A549 (cell line): ENCODE measurements around the gene POLD4. TPM values are rescaled to one million over a fixed set of nuclear protein-coding genes. Genes with fewer than 3 reads are reported as not detected.

ENCODE experiments used
- ATAC-seq, 2 experiments: fragments of 200-7000 bp in 1 of 2; fragments of >200 bp in 1 of 2; cut with Nextera tagmentation in 1 of 2; cut with Tn5 transposase in 1 of 2; 3 replicates each; pipeline versions ENCODE4 v1.8.0 to v1.9.1; 2018 to 2020; ENCODE audit warnings: mild to moderate bottlenecking in 1 of 2, moderate library complexity in 1 of 2
- CTCF ChIA-PET: fragments of 300-600 bp; sonication (Branson Sonifier 250); formaldehyde crosslinking; extraction: SDS; loops from one replicate; lab custom pipeline; 2021; ENCODE audit warnings: antibody characterized with exemption, inconsistent platforms; lab: Yijun Ruan, JAX
- POLR2A ChIA-PET: fragments of 350-600 bp; formaldehyde crosslinking; extraction: SDS; loops from one replicate; lab custom pipeline; 2021; ENCODE audit warnings: antibody characterized with exemption, inconsistent platforms; lab: Yijun Ruan, JAX
- DNase-seq, 2 experiments: peaks; one replicate each; pipeline versions ENCODE4 v3.0.0 to v3.0.0-alpha.2; 2011 to 2016; ENCODE audit warnings: low read depth in 1 of 2, low spot score in 1 of 2
- FAIRE-seq: peaks from 2 replicates; lab custom pipeline; 2011; peaks lifted over from hg19 to GRCh38; lab: Jason Lieb, UNC
- H3K27ac ChIP-seq, 2 experiments: fragments of >200 bp; sonication (Bioruptor Twin); formaldehyde crosslinking; 3 replicates each; pipeline ENCODE4 v1.5.1; 2016 to 2017
- H3K4me1 ChIP-seq: fragments of >200 bp; sonication (Bioruptor Twin); formaldehyde crosslinking; 3 replicates; pipeline ENCODE4 v1.6.1; 2016
- H3K4me2 ChIP-seq: fragments of >200 bp; sonication (Bioruptor Twin); formaldehyde crosslinking; 3 replicates; pipeline ENCODE4 v1.6.1; 2016
- H3K4me3 ChIP-seq: fragments of >200 bp; sonication (Bioruptor Twin); formaldehyde crosslinking; 3 replicates; pipeline ENCODE4 v1.5.1; 2016
- H3K9me3 ChIP-seq: fragments of >200 bp; sonication (Bioruptor Twin); formaldehyde crosslinking; 3 replicates; pipeline ENCODE4 v1.6.1; 2016
- BCL3 ChIP-seq: fragments of >200 bp; sonication (Bioruptor Twin); formaldehyde crosslinking; IDR thresholded peaks from 3 replicates; pipeline ENCODE4 v1.6.1; 2016
- BHLHE40 ChIP-seq: IDR thresholded peaks from 2 replicates; pipeline ENCODE4 v1.6.1; 2012; ENCODE audit warnings: low read depth, low read length, inconsistent platforms
- CBX2 ChIP-seq: fragments of 200-600 bp; sonication (generic); IDR thresholded peaks from 2 replicates; pipeline ENCODE4 v1.6.1; 2016; ENCODE audit warnings: low read depth, mild to moderate bottlenecking, borderline replicate concordance
- CBX8 ChIP-seq: fragments of 200-600 bp; sonication (generic); IDR thresholded peaks from 2 replicates; pipeline ENCODE4 v1.6.1; 2016
- CEBPB ChIP-seq, 2 experiments: fragments of >200 bp in 1 of 2; sonication (Bioruptor Twin) in 1 of 2; formaldehyde crosslinking in 1 of 2; IDR thresholded peaks; 2 replicates each; pipeline ENCODE4 v1.6.1; 2012 to 2016
- CTCF ChIP-seq: fragments of >200 bp; sonication (Bioruptor Twin); formaldehyde crosslinking; IDR thresholded peaks from 3 replicates; pipeline ENCODE4 v1.5.1; 2016
- EHMT2 ChIP-seq: fragments of 200-600 bp; sonication (generic); IDR thresholded peaks from 2 replicates; pipeline ENCODE4 v1.6.1; 2016; ENCODE audit warnings: antibody characterized with exemption, low read depth, mild to moderate bottlenecking, moderate library complexity
- ELK1 ChIP-seq: fragments of 150-350 bp; IDR thresholded peaks from 2 replicates; pipeline ENCODE4 v1.6.1; 2014; ENCODE audit warnings: low read depth, mild to moderate bottlenecking, low read length
- ESRRA ChIP-seq: fragments of 150-350 bp; IDR thresholded peaks from 2 replicates; pipeline ENCODE4 v1.6.1; 2014; ENCODE audit warnings: mild to moderate bottlenecking, low read length, borderline replicate concordance
- FOSB ChIP-seq: fragments of 250-450 bp; sonication (Bioruptor Pico); IDR thresholded peaks from 2 replicates; pipeline ENCODE4 v1.5.0; 2020; ENCODE audit warnings: mild to moderate bottlenecking, moderate library complexity
- FOSL2 ChIP-seq, 2 experiments: fragments of 450-650 bp in 1 of 2; fragments of >200 bp in 1 of 2; sonication (Bioruptor Twin) in 1 of 2; formaldehyde crosslinking; IDR thresholded peaks; 2 replicates each; pipeline versions ENCODE4 v1.5.0 to v1.6.1; 2016 to 2020; ENCODE audit warnings: mild to moderate bottlenecking in 1 of 2, moderate library complexity in 1 of 2
- FOXS1 ChIP-seq: fragments of 250-450 bp; sonication (Bioruptor Pico); IDR thresholded peaks from 2 replicates; pipeline ENCODE4 v1.5.0; 2020; ENCODE audit warnings: mild to moderate bottlenecking, moderate library complexity
- HDAC2 ChIP-seq: fragments of 200-600 bp; sonication (generic); IDR thresholded peaks from 2 replicates; pipeline ENCODE4 v1.6.1; 2016
- HOXA7 ChIP-seq: fragments of 250-450 bp; sonication (Bioruptor Pico); IDR thresholded peaks from 2 replicates; pipeline ENCODE4 v1.5.0; 2020; ENCODE audit warnings: mild to moderate bottlenecking, moderate library complexity
- HOXB13 ChIP-seq: fragments of 250-450 bp; sonication (Bioruptor Pico); IDR thresholded peaks from 2 replicates; pipeline ENCODE4 v1.5.0; 2020; ENCODE audit warnings: low read depth, mild to moderate bottlenecking, moderate library complexity
- JUN ChIP-seq, 2 experiments: fragments of >200 bp; sonication (Bioruptor Twin); formaldehyde crosslinking; IDR thresholded peaks; 2 replicates in 1 of 2; 3 replicates in 1 of 2; pipeline ENCODE4 v1.6.1; 2016 to 2017
- JUNB ChIP-seq: fragments of >200 bp; sonication (Bioruptor Twin); formaldehyde crosslinking; IDR thresholded peaks from 2 replicates; pipeline ENCODE4 v1.6.1; 2016
- KDM1A ChIP-seq: fragments of 200-600 bp; sonication (generic); IDR thresholded peaks from 2 replicates; pipeline ENCODE4 v1.6.1; 2016; ENCODE audit warnings: low read depth, mild to moderate bottlenecking
- KDM5A ChIP-seq: fragments of 200-600 bp; sonication (generic); IDR thresholded peaks from 2 replicates; pipeline ENCODE4 v1.6.1; 2016; ENCODE audit warnings: antibody characterized with exemption, mild to moderate bottlenecking
- MYC ChIP-seq: IDR thresholded peaks from 2 replicates; pipeline ENCODE4 v1.6.1; 2012; ENCODE audit warnings: mild to moderate bottlenecking, inconsistent platforms, low read length, improper control_type of control experiment, borderline replicate concordance
- POLR2A ChIP-seq: IDR thresholded peaks from 2 replicates; pipeline ENCODE4 v1.6.1; 2012; ENCODE audit warnings: mild to moderate bottlenecking, low read length
- RCOR1 ChIP-seq: fragments of 150-350 bp; IDR thresholded peaks from 2 replicates; pipeline ENCODE4 v1.6.1; 2014; ENCODE audit warnings: antibody characterized with exemption, low read length, low read depth
- RFX5 ChIP-seq: fragments of 450-650 bp; IDR thresholded peaks from 2 replicates; pipeline ENCODE4 v1.7.1; 2014; ENCODE audit warnings: antibody characterized with exemption, mild to moderate bottlenecking, moderate library complexity
- RNF2 ChIP-seq: fragments of 200-600 bp; sonication (generic); IDR thresholded peaks from 2 replicates; pipeline ENCODE4 v1.6.1; 2016; ENCODE audit warnings: low read depth, mild to moderate bottlenecking, antibody characterized with exemption, moderate library complexity, borderline replicate concordance
- SREBF2 ChIP-seq: fragments of 450-650 bp; IDR thresholded peaks from 2 replicates; pipeline ENCODE4 v1.6.1; 2014; ENCODE audit warnings: mild to moderate bottlenecking, moderate library complexity
- TFCP2L1 ChIP-seq: fragments of 250-450 bp; sonication (Bioruptor Pico); IDR thresholded peaks from 2 replicates; pipeline ENCODE4 v1.5.0; 2021; ENCODE audit warnings: mild to moderate bottlenecking
- TP53 ChIP-seq: fragments of 250-450 bp; sonication (Bioruptor Pico); IDR thresholded peaks from 2 replicates; pipeline ENCODE4 v1.5.0; 2021; ENCODE audit warnings: mild to moderate bottlenecking, moderate library complexity
- ZC3H11A ChIP-seq: fragments of 450-650 bp; IDR thresholded peaks from 2 replicates; pipeline ENCODE4 v1.6.1; 2014; ENCODE audit warnings: antibody characterized with exemption, mild to moderate bottlenecking
- ZFP36 ChIP-seq: fragments of 450-650 bp; IDR thresholded peaks from 2 replicates; pipeline ENCODE4 v1.6.1; 2014; ENCODE audit warnings: borderline replicate concordance; ENCODE audit not compliant: partially characterized antibody
- WGBS: methylation state at CpG from one replicate; pipeline ENCODE4 v1.1.6; 2017; ENCODE audit errors: missing lambda C conversion rate; 5-methylcytosine and 5-hydroxymethylcytosine counted together
- polyA plus RNA-seq, 4 experiments: library from polyadenylated mRNA; depleted of rRNA in 3 of 4; stranded (reverse); fragments of >200 nt; fragmentation: RNase III in 1 of 4; extraction: RNeasy Plus Mini Kit Qiagen cat#74134 plus additional on column Dnase treatment in 1 of 4; gene quantifications; 2 replicates in 3 of 4; 3 replicates in 1 of 4; pipeline ENCODE4 v1.2.3, GENCODE V29; 2011 to 2017
- TF ChIP-seq, protein P1 (sequence below): IDR thresholded peaks from 2 replicates; pipeline ENCODE4 v1.6.1; 2012
- TF ChIP-seq, protein P2 (sequence below): IDR thresholded peaks from 2 replicates; pipeline ENCODE4 v1.6.1; 2012
- TF ChIP-seq, protein P3 (sequence below): fragments of 450-650 bp; IDR thresholded peaks from 2 replicates; pipeline ENCODE4 v1.6.1; 2014; ENCODE audit warnings: antibody characterized with exemption
- TF ChIP-seq, protein P4 (sequence below): fragments of 250-450 bp; sonication (Bioruptor Pico); IDR thresholded peaks from 2 replicates; pipeline ENCODE4 v1.5.0; 2020; ENCODE audit warnings: low read depth, mild to moderate bottlenecking, moderate library complexity

Gene POLD4
- polyA plus RNA-seq, 2 of the 4 experiments (the other 2 are of a cell fraction) = 140 to 148 TPM

DNA sequence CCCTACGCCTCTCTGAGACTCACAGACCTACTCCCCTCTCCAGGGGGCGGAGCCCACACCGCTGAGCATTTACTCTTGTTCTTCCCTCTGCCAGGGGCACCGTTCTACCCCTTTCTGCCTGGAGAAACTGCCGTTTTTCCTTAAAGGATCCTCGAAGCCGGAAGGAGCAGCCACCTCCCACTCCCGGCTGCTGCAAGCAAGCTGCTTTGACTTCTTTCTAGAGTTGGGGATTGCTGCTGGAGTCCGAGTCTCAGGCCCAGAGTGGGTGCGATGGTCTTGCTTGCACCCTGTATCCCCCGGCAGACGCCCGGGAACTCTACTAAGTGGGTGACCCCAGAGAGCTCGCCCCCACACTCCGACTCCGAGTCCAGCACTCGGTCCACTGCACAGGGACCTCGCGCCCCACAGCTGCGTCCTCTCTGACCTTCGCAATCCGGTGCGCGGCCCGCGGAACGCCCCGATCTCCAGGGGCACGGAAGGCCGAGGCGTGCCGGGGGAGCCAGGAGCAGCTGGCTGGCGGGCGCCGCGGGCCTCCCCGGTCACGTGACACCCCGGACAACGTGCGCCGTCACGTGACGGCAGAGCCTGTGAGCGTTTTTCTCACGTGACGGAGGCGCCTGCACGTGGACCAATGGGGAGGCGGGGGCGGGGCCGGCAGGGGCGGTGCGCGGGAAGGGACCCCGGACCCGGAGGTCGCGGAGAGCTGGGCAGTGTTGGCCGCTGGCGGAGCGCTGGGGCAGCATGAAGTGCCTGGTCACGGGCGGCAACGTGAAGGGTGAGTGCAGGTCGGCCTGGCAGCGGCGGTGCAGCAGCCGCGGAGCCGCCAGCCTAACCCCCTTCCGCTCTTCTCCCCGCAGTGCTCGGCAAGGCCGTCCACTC is 38.2 kb upstream of the POLD4 start, which contains the start of gene RAD9A:
RAD9A (plus strand) TSS at position 683 of the 879 bp plus-strand sequence; CDS start at position 742, 59 bp downstream.
- H3K4me1 ChIP-seq = peaks cover 19% of the 10 kb centered on the region; the same call in 2 of the 3 replicates
- DNase-seq = peak; percentile 94 to 97
- POLR2A ChIA-PET = interaction anchor here (0.8 to 2.5 kb wide), 12 partner anchors 10 to 74 kb away, joined by 3 to 21 read pairs (median 3); partner anchors contain the start of genes POLD4 and PPP1CA
- 3% methylated on average over 48 of the region's 75 CpGs for WGBS
- H3K27ac ChIP-seq = peak within 1 kb of the TSS; percentile 85 to 90
- peak within 1 kb of the TSS; percentile 92 for H3K4me2 ChIP-seq
- peak within 1 kb of the TSS; percentile 77 for H3K4me3 ChIP-seq
- peak; percentile 59 to 77 for ATAC-seq
- FAIRE-seq = no peak
- CTCF ChIA-PET = interaction anchor here (0.6 to 46.2 kb wide), 9 partner anchors 1 to 129 kb away, joined by 3 to 1913 read pairs (median 8); partner anchors contain the start of genes CLCF1, PITPNM1, POLD4 and PPP1CA
- no peaks in the 10 kb centered on the region for H3K9me3 ChIP-seq
- peak; percentile 63; the same call in 1 of the 2 replicates for TF ChIP-seq MYC
- no peak for TF ChIP-seq JUNB
- 0 out of 2 replicates have a peak, but pooled peaks have one; percentile 76 for TF ChIP-seq TFCP2L1 (CRISPR knock-in tag)
- peak; percentile 78; the same call in 1 of the 2 replicates for TF ChIP-seq TP53 (CRISPR knock-in tag)
- TF ChIP-seq, protein P1, sequence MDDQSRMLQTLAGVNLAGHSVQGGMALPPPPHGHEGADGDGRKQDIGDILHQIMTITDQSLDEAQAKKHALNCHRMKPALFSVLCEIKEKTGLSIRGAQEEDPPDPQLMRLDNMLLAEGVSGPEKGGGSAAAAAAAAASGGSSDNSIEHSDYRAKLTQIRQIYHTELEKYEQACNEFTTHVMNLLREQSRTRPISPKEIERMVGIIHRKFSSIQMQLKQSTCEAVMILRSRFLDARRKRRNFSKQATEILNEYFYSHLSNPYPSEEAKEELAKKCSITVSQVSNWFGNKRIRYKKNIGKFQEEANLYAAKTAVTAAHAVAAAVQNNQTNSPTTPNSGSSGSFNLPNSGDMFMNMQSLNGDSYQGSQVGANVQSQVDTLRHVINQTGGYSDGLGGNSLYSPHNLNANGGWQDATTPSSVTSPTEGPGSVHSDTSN = peak; percentile 54; the same call in 1 of the 2 replicates
- no peak for TF ChIP-seq FOSB (CRISPR knock-in tag)
- no peak for TF ChIP-seq FOSL2 (IDR thresholded peaks at IDR 0.05)
- peak; percentile 53 for TF ChIP-seq FOSL2 (CRISPR knock-in tag; IDR thresholded peaks at IDR 0.05)
- peak; percentile 51 for TF ChIP-seq POLR2A
- TF ChIP-seq, protein P2, sequence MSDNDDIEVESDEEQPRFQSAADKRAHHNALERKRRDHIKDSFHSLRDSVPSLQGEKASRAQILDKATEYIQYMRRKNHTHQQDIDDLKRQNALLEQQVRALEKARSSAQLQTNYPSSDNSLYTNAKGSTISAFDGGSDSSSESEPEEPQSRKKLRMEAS = peak; percentile 99
- TF ChIP-seq SREBF2 = no peak
- no peak for TF ChIP-seq ZFP36
- TF ChIP-seq BCL3 = 0 out of 3 replicates have a peak, but pooled peaks have one; percentile 47
- TF ChIP-seq JUN (IDR thresholded peaks at IDR 0.05) = peak; percentile 63 to 89
- no peak for TF ChIP-seq ESRRA
- no peak for TF ChIP-seq CEBPB (IDR thresholded peaks at IDR 0.05)
- no peak for TF ChIP-seq RCOR1
- peak; percentile 95 for TF ChIP-seq BHLHE40
- TF ChIP-seq CBX8 = no peak
- TF ChIP-seq RFX5 = no peak
- peak; percentile 89 for TF ChIP-seq HOXB13 (CRISPR knock-in tag)
- no peak for TF ChIP-seq EHMT2
- TF ChIP-seq ZC3H11A = no peak
- TF ChIP-seq KDM5A = peak; percentile 81
- no peak for TF ChIP-seq CTCF
- TF ChIP-seq ELK1 = no peak
- TF ChIP-seq HOXA7 (CRISPR knock-in tag) = no peak
- TF ChIP-seq KDM1A = no peak
- TF ChIP-seq RNF2 = peak; percentile 29; the same call in 1 of the 2 replicates
- TF ChIP-seq, protein P3, sequence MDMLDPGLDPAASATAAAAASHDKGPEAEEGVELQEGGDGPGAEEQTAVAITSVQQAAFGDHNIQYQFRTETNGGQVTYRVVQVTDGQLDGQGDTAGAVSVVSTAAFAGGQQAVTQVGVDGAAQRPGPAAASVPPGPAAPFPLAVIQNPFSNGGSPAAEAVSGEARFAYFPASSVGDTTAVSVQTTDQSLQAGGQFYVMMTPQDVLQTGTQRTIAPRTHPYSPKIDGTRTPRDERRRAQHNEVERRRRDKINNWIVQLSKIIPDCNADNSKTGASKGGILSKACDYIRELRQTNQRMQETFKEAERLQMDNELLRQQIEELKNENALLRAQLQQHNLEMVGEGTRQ = peak; percentile 100
- no peak for TF ChIP-seq CBX2
- TF ChIP-seq FOXS1 = peak; percentile 71; the same call in 1 of the 2 replicates
- no peak; the same call in 1 of the 2 replicates for TF ChIP-seq HDAC2
- TF ChIP-seq, protein P4, sequence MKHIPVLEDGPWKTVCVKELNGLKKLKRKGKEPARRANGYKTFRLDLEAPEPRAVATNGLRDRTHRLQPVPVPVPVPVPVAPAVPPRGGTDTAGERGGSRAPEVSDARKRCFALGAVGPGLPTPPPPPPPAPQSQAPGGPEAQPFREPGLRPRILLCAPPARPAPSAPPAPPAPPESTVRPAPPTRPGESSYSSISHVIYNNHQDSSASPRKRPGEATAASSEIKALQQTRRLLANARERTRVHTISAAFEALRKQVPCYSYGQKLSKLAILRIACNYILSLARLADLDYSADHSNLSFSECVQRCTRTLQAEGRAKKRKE (CRISPR knock-in tag) = peak; percentile 84
